Occipital lobe (tissue), 2 donors: ENCODE measurements around the gene HIBADH. TPM values are rescaled to one million over a fixed set of nuclear protein-coding genes. Genes with fewer than 3 reads are reported as not detected.
"Not testable (repeated sequence)": the region's sequence is repeated elsewhere in the genome, so short reads cannot be mapped to it uniquely, and the experiment has no call there.

Experiments
- DNase-seq: peaks from one replicate; lab custom pipeline; 2025; lab: John Stamatoyannopoulos, UW
- total RNA-seq: library from RNA; depleted of rRNA; stranded (reverse); fragments of >200 nt; gene quantifications from one replicate; pipeline ENCODE4 v1.2.3, GENCODE V29; 2014

Gene HIBADH
- total RNA-seq, 1 donor from 2014 or later: 14.7 TPM

DNA sequence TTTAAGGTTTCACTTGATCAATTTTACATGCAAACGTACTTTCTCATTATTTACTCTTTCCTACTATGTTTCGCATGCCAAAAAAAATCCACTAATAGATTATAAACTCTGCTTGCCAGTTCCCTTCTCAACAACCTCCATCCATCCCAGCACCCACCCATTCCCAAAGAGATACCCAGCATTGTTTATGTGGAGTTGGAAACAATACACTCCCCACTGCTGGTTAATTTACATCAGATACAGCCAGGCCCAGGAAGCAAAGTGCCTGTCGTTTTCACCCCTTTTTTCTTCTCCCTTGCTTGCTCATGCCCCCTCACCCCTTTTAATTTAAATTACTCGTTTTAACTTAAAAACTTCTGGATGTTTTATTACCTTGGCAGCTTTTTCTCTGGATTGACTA lies 59.9 kb downstream of the HIBADH start:
- DNase-seq: no peak

DNA sequence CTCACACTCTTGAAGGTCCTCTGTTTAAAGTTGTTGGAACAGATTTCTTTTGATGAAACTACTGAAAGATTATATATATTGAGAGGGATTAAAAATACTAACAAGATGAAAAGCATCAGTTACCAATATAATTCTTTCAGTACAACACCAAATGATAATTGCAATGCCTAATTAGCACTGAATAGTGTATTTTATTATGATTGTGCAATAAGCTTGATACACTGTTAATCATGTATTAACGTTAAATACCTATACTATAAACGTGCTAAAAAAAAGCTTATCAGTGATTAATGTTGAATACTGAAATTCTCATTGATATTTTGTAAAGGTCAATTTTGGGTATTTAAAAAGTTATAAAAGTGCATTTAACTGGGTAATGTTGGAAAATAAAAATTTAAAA lies 61.5 kb downstream of the HIBADH start:
- no peak for DNase-seq

DNA sequence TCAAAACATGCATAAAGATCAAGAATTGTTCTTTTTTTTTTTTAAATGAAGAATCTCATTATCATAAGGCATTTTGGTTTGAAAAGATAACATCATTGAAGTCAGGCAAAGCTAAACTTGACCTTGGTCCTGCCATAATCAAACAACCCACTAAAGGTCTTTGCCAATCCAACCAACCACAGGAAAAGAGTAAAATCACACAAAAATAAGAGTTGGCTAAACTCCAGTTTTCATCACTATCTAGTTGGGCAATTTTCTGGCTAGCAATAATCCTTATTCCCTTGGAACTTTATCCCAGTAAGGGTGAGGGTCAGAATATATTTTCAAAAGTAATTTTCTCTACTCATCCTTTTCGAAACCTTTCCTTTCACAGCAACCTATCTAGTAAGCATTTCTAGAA lies 62.4 kb downstream of the HIBADH start:
- DNase-seq: no peak

DNA sequence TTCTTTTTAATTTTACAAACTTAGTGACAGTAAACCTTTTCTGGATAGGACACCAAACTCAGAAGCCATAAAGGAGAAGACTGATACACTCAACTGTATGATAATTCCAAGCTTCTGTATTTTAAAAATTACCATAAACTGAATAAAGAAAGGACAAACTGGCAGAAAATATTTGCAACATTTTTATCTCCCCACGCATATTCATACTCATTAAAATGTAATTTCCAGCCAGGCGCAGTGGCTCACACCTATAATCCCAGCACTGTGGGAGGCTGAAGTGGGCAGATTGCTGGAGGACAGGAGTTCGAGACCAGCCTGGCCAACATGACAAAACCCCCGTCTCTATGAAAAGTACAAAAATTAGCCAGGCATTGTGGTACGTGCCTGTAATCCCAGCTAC lies 67.7 kb downstream of the HIBADH start:
- no peak for DNase-seq

DNA sequence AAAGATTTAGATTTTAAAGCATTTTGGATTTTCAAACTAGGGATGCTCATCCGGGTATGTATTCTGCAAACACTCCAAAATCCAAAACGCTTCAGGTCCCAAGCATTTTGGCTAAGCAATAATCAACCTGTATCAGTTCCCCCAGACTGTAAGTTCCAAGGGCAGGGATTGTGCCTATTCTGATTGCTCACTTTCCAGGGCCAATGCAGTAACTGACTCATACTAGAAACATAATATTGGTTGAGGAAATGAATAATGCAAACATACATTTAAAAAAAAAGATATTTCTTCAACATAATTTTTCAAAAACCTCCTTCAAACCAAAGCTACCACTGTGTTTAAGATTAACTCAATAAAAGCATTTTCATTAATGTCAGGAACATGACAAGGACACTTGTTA lies 69.5 kb downstream of the HIBADH start:
- DNase-seq: no peak

DNA sequence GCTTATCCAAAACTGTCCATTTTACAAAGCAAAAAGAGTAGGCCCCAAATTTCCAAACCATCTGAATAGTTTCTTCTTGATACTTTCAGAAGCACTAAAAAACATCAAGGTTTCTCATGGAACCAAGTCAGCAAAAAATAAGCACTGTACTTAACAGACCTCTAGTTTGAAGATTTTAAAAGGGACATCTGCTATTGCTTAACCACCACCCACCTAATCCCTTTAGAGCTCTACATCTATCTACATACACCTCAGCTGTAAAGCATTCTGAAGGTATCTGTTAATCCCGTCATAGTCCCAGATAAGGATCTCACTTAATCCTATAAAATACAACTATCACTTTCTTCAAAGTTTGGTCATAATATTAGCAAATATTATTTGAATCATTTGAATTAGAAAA lies 72.3 kb downstream of the HIBADH start:
- DNase-seq: no peak

DNA sequence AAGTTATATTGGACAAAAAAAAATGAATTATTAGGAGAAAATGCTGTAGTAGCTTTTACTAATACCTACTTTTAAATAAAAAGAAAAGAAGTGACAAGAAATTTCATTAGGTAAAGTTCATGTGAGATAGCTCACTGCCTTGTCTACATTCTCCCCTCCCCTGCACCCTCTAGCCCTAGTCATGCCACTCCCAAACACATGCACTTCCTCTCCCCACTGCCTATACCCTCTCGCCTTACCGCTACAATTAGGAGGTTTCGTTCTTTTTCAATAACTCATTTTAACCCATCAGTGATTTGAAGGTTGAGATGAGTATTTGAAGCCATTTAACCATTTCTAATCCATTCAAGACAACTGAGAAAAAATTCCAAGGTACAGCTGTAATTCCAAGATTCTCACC lies 75.3 kb downstream of the HIBADH start:
- DNase-seq: no peak

DNA sequence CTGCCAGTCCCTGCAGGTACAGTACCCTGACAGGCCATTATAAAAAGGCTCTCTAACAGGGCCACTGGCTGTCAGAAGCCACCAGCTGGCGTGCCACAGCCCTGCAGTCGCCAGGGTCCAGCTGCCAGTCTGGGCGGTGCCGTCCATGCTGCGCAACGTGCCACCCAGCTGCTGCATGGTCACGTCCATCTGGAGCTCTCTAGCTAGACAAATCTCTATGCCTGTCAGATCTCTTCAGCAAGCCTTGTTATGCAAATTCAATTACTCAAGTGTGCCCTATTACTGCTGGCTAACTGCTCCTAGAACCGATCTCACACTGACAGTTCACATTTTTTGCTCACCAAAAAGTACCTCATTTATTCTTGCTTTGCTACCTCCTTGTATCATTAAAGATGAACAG lies 75.9 kb downstream of the HIBADH start:
- peak; percentile 2 for DNase-seq

DNA sequence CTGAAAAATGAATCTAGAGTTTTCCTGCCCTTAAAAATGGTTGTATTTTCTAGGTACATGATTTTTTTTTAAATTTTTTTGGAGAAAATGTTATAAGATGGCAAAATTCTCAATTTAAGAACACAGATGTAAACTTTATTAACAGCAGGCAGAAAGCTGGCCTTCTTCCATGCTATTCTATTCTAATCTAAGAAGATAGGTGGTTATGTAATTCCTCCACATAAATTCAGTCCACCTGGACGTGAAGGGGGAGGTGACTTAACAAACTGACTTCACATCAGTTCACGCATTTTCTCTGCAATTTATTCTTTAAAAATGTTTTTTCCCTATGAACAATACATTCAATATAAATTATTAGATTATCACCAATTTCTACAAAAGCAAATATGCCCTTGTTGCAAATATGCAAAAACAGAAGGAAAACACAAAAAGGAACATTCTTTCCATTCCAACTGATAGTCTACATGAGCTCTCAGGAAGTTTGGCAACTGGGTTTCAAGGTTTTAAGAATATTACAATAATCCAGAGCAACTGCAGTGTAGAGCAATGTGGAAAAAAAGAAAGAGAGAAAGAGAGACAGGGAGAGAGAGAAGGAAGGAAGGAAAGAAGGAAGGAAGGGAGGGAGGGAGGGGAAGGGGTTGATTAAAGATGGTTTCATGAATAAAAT lies 76.8 kb downstream of the HIBADH start:
- no peak for DNase-seq

DNA sequence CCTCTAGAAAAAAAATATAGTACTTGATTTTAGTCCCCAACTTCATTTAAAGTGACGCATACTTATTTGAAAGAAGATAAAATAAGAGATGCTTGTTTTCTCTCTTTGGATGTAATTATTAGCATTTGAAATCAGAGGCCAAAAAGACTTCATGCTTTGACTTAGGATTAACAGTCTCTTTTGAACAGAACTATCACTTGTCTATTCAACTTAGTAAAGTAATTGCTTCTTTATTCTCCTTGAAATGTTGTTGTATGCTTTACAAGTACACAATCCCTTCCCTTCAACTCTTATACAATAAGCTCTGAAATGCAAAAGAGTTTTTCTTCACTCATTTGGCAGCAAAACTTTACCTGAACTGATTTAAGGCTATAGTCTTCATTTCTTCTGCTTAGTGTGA lies 80.8 kb downstream of the HIBADH start:
- DNase-seq: no peak

DNA sequence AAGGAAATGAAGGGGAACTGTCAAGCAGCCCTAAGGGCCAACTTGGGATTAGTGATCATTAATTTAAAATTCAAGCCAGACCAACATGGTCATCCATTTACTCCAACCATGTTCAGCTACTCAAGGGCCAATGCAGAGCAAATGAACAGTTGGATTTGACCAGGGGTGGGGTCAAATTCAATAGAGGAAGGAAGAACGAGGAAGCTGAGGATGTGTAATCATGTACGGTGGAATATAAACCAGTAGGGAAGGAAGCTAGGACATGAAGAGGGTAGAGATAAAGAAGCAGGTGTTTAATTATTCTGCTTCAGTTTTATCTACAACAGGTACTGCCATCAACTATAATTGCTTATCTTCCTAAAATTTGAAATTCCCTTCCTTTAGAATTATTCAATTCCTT lies 81.6 kb downstream of the HIBADH start:
- no peak for DNase-seq

DNA sequence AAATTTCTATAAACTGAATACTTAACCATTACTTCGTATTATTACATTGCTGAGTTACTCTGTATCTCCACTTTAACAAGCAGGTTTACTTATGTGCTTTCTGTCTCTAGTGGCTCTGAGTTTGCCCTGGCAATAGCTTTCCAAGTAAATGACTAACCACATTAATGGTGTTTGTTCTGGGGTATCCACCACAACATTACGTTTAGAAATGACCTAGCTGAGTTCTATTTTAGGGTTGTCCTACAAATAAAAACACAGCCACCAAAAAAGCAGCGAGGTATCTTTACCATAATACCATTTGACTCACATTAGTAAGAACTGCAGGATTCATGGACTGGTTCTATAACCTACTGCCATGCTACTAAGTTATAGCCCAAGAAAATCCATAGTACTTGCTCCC lies 83.1 kb downstream of the HIBADH start:
- DNase-seq: no peak

DNA sequence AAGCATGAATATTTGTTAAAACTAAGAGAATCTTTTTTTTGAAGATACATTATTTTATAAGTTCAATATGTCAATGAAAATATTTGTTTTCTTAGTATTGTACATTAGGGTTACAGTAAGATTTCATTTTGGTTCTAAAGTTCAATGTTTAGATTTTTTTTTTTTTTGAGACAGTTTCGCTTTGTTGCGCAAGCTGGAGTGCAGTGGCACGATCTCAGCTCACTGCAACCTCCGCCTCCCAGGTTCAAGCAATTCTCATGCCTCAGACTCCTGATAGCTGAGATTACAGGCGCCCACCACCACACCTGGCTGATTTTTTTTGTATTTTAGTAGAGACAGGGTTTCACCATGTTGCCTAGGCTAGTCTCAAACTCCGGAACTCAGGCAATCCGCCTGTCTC lies 84.5 kb downstream of the HIBADH start:
- not testable (repeated sequence) for DNase-seq

DNA sequence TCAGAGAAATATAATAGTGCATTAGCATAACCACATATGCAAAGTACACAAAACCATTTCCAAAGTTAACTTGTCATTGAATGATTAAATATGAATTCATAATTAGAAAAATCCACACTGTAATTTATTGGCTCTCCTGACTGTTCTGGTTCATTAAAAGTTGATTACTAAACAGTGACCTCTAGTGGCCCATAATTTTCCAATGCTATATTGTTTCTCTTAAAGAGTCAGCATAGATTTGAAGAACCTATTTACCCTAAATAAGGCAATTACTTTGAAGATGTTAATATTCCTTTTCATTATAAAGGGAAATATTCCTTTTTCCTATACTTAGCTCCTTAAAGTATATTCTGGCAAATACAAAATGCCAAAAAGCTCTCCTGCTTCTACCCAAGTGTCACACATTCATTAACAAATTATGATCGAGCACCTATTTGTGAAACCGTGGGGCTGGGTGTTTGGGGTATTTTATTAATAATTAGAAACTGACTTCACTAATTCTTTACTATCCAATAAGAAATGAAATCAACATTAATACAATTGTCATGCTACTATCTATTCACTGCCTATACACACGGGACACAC lies 86.2 kb downstream of the HIBADH start:
- no peak for DNase-seq

DNA sequence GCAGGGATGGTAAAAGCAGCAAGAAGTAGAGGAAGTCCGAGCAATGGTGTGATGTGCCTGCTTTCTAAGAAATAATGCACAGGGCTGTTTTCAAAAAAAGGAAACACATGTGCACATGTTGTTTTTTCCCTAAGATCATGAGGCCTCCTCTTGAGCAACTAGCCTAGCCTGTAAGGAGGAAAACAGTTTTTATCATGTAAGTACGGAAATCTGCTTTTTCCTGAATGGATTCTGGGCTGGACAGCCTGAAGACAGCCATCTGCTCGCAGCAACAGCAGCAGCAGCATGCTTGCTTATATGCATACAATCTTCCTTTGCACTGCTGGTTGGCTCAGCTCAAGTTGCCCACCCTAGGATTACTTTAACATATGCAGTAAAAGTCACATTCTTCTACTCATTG lies 87.1 kb downstream of the HIBADH start:
- no peak for DNase-seq

DNA sequence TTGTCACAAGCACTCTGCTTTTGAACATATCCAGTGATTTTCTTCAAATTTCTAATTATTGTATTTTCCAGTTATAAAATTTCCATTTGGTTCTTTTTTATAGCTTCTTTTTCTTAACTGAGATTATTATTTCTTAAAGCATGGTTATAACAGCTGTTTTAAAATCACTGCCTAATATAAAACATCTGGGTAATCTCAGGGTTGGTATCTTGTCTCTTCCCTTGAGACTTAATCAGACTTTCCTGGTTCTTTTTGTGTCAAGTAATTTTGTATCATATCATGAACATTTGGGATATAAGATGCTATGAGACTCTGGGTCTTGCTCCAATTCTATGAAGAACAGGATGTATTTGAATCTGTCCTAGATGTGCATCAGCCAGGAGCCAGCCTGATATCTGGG lies 93.6 kb downstream of the HIBADH start:
- DNase-seq: no peak

DNA sequence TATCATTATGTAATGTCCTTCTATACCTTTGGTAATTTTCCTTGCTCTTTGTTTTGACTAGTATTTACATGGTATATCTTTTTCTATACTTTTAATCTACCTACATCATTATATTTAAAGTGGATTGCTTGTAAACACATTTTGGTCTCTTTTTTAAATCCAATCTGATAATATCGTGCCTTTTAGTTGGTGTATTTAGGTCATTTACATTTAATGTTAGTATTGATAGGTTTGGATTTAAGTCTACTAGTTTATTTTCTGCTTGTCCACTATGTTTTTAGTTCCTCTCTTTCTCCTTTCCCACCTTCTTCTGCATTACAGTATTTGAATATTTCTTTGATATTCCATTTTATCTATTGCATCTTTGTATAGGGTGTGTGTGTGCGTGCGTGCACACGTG lies 95.4 kb downstream of the HIBADH start:
- no peak for DNase-seq

DNA sequence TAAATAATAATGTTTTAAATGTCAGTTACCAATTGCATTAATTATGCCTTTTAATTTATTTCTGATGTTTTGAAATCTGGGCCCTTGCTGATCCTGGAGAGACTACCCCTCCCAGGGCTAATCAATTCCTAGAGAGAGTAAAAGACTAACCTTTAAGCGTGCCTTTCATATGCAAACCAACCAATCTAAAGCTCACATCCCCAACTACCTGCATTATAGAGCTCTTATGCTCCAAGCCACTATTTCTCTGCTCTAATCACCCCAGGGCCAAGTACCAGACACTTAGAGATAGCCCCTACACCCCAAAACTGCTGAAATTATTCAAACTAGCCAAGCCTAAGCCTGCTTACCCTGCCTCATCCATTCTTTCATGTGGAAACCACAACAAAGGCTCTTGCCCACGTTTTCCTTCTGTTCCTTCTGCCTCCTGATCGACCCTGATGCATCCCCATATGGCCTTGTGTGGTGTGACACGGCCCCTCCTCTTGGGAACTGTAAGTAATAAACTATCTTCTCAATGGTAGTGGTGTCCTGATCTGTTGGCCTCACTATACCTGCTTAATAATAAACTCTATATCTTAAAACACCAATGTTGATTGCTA lies 97.7 kb downstream of the HIBADH start:
- DNase-seq: no peak

DNA sequence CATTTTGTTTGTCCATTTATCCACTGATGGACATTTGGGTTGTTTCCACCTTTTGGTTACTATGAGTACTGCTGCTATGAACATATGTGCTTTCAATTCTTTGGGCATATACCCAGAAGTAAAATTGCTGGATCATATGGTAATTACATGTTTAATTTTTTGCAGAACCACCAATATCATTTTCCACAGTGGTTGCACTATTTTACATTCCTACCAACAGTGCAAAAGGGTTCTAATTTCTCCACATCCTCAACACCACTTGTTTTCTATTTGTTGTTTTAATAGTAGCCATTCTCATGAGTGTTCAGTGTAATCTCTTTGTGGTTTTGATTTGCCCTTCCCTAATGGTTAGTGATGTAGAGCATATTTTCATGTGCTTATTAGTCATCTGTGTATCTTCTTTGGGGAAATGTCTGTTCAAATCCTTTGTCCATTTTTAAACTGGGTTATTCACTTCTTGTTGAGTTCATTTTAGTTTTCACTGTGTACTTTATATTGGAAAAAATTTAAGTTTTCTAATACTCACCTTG lies 101.9 kb downstream of the HIBADH start:
- no peak for DNase-seq

DNA sequence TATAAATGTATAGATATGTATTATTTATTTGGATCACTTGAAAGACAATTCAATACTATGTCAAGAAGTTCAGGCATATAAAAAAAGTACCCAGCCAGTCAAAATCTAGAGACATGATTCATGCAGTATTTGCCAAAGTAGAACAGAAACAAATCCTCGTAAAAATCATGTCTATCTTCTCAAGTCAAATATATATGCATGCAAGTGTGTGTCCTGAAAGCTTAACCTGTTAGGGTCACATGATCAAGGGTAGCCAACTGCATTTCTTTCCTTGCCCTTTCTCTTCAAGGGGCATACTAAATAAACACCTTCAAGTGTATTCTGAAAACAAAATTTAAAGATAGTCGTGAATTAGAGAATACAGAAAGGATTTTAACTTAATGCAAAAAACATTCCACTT lies 107.0 kb downstream of the HIBADH start:
- DNase-seq: no peak

DNA sequence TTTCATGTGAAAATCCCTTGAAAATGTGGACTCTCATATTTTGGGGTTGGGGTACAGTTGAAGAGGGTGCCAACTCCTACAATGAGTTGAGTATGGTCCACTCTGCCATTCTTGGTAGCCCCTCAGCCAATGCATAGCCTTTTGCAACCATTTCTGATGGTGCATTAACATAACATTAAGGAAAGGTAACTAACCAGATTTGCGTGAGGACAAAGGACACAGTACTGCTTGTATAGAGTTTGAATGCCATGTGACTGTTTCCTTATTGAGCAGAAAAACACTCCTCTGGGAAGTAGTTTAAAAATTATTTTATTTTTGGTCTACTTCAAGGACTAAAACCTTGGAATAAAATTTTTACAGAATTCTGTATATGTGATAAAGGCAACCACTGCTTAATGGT lies 107.9 kb downstream of the HIBADH start:
- no peak for DNase-seq

DNA sequence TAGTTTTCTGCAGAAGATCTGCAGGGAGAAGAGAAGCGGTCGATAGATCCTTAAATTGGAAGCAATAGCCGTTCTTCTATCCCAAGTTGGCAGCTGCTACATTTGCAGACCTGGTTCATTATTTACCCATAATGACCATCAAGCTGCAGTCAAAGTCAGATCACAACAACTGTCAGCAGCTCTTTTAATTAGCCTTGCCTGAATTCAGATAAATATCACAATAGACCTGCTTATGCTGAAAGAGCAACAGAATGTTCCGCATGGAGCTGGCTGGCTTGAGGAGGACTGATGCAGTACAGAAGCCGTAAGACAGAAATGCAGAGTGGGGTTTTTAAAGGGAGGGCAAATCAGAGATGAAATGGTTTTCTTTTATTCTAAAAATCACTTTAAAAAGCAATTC lies 109.4 kb downstream of the HIBADH start:
- DNase-seq: no peak

DNA sequence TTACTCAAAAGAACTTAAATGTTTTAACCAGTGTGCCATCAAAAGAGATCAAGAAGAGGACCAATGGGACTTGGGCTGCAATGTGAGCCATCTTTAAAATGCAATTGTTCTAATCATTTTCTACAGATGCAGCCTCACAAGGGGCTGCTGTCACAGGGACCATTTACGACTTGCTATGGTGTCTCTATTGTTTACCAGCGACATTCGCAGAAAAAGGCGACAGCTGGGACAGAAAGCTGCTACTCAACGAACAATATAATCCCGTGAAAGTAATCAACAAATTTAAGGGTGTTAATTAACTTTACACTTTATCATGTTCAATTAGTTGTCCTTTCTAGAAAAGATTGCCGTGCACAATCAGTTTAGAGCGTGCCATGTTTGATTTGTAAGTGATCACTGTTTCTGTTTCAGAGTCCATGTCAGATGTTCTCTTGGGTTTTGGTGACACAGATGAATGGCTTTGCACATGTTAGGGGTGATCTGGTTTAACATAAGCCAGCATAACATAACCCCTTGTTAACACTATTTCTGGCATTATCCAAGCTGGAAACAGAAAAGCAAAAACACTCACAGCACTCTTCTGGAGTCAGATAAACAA lies 110.8 kb downstream of the HIBADH start:
- DNase-seq: no peak
